Uterus (tissue), 4 donors: ENCODE measurements around the gene KHK. TPM values are rescaled to one million over a fixed set of nuclear protein-coding genes. Genes with fewer than 3 reads are reported as not detected.

Experiments
- DNase-seq, 2 donors: peaks; one replicate each; pipeline ENCODE4 v3.0.0-alpha.2; 2019 to 2020
- H3K27ac ChIP-seq, 2 donors: fragments of 200-600 bp; sonication (generic); 1 replicate in 1 of 2; 2 replicates in 1 of 2; pipeline ENCODE4 v1.5.1; 2016 to 2018
- H3K27me3 ChIP-seq, 2 donors: fragments of 200-600 bp; sonication (generic); one replicate each; pipeline ENCODE4 v1.5.1; 2018 to 2019; ENCODE audit warnings: control low read depth in 1 of 2
- H3K36me3 ChIP-seq, 2 donors: fragments of 200-600 bp; sonication (generic); one replicate each; pipeline ENCODE4 v1.5.1; 2019; ENCODE audit warnings: control low read depth in 1 of 2
- H3K4me1 ChIP-seq, 2 donors: fragments of 200-600 bp; sonication (generic); one replicate each; pipeline ENCODE4 v1.5.1; 2018 to 2019; ENCODE audit warnings: control low read depth in 1 of 2
- H3K4me3 ChIP-seq, 2 donors: fragments of 200-600 bp; sonication (generic); 1 replicate in 1 of 2; 2 replicates in 1 of 2; pipeline ENCODE4 v1.5.1; 2018 to 2019; ENCODE audit warnings: mild to moderate bottlenecking in 1 of 2
- H3K9me3 ChIP-seq, 2 donors: fragments of 200-600 bp; sonication (generic); one replicate each; pipeline ENCODE4 v1.5.1; 2019; ENCODE audit warnings: control low read depth in 1 of 2
- POLR2A ChIP-seq, 2 donors: fragments of 450-650 bp; IDR thresholded peaks; one replicate each; pipeline ENCODE4 v1.6.1; 2016; ENCODE audit warnings: antibody characterized with exemption in 2 of 2, mild to moderate bottlenecking in 1 of 2, moderate library complexity in 1 of 2
- intact Hi-C: fragments of 100-400 bp; cut with DNase I; formaldehyde crosslinking; loops from one replicate; pipeline ENCODE4 v1.15.1; 2023; ENCODE audit warnings: low total_unique reads
- total RNA-seq, 4 donors: library from RNA; depleted of rRNA in 3 of 4; stranded (reverse); fragments of >200 nt in 3 of 4; gene quantifications; one replicate each; pipeline versions ENCODE4 v1.1.0 to v1.2.4, GENCODE V29; 2014 to 2023
- TF ChIP-seq, protein P1 (sequence below), 4 experiments: fragments of 200-600 bp in 2 of 4; fragments of 450-650 bp in 2 of 4; sonication (generic) in 2 of 4; IDR thresholded peaks; one replicate each; pipeline ENCODE4 v1.5.1; 2016 to 2019; ENCODE audit warnings: antibody characterized with exemption in 4 of 4, mild to moderate bottlenecking in 2 of 4, moderate library complexity in 1 of 4
- donor health status: DM: yes; HTN: yes; CAD: no.

KHK gene
- total RNA-seq, 4 donors from 2014 or later, result 1.0 to 21.6 (median 5.4) TPM

DNA sequence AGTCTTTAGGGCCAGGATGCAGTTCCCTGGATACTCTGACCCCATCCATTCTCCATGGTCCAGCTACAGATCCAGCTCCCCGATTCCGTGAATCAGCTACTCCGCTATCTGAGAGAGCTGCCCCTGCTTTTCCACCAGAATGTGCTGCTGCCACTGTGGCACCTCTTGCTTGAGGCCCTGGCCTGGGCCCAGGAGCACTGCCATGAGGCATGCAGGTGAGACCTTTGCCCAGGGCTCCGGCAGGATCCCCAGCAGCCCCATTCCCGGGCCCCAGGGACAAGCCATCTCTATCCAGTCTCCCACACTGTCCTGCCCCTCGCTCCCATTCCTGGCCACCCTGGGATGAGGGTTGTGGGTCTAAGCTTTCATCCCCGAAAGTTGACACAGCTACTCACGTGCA lies 46.3 kb upstream of the KHK start:
- no peaks in the 10 kb centered on the region for H3K9me3 ChIP-seq
- no peak overlapping the region for H3K4me3 ChIP-seq
- DNase-seq, result no peak
- TF ChIP-seq, protein P1, sequence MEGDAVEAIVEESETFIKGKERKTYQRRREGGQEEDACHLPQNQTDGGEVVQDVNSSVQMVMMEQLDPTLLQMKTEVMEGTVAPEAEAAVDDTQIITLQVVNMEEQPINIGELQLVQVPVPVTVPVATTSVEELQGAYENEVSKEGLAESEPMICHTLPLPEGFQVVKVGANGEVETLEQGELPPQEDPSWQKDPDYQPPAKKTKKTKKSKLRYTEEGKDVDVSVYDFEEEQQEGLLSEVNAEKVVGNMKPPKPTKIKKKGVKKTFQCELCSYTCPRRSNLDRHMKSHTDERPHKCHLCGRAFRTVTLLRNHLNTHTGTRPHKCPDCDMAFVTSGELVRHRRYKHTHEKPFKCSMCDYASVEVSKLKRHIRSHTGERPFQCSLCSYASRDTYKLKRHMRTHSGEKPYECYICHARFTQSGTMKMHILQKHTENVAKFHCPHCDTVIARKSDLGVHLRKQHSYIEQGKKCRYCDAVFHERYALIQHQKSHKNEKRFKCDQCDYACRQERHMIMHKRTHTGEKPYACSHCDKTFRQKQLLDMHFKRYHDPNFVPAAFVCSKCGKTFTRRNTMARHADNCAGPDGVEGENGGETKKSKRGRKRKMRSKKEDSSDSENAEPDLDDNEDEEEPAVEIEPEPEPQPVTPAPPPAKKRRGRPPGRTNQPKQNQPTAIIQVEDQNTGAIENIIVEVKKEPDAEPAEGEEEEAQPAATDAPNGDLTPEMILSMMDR (IDR thresholded peaks at IDR 0.05), result no peak
- no peak for TF ChIP-seq POLR2A (IDR thresholded peaks at IDR 0.05)
- no peaks in the 10 kb centered on the region for H3K4me1 ChIP-seq
- no peaks in the 10 kb centered on the region for H3K36me3 ChIP-seq
- no peak overlapping the region for H3K27ac ChIP-seq
- intact Hi-C loops, result no loop called here
- H3K27me3 ChIP-seq, result no peaks in the 10 kb centered on the region

DNA sequence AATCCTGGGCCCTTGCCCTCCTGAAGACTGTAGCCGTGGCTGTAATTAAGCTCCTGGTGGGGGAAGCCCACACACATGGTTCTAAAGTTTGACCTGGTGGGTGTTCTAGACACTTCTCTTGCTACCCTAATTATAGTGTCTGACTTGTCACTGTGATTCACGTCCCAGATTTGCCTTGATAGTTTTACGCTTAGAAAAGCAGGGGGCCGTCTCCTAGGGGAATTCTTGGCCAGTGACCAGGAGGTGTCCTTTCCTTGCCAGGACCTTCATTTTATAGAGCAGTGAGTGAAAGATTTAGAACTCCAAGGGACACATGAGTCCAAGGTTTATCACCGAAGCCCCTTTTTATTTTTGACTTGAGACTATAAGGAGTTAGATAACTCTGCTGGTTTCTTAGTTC lies 44.8 kb upstream of the KHK start:
- intact Hi-C loops, result no loop called here
- Histone ChIP-seq H3K4me1 (no peaks in the 10 kb centered on the region), H3K36me3 (no peaks in the 10 kb centered on the region), H3K27me3 (no peaks in the 10 kb centered on the region), H3K27ac (peak overlapping the region; percentile 14 to 22), H3K9me3 (no peaks in the 10 kb centered on the region), H3K4me3 (no peak overlapping the region)
- TF ChIP-seq, protein P1 (IDR thresholded peaks at IDR 0.05), result no peak
- DNase-seq, result no peak

- Histone ChIP-seq H3K9me3 (no peaks in the 10 kb centered on the region), H3K27me3 (no peaks in the 10 kb centered on the region), H3K4me1 (no peaks in the 10 kb centered on the region), H3K36me3 (no peaks in the 10 kb centered on the region), H3K4me3 (no peak overlapping the region), H3K27ac (peak overlapping the region; percentile 14 to 22)
- TF ChIP-seq, protein P1 (IDR thresholded peaks at IDR 0.05), result no peak
- no peak for TF ChIP-seq POLR2A (IDR thresholded peaks at IDR 0.05)
- intact Hi-C loops, result no loop called here
- no peak for DNase-seq
These were observed 44.4 kb upstream of the KHK start for GRCh38 chr2:27042159-27042661.

GRCh38 chr2:27042985-27043634 lies 43.5 kb upstream of the KHK start:
- intact Hi-C loops, result no loop called here
- Histone ChIP-seq H3K4me1 (no peaks in the 10 kb centered on the region), H3K9me3 (no peaks in the 10 kb centered on the region), H3K36me3 (no peaks in the 10 kb centered on the region), H3K27ac (peak overlapping the region in 1 of 2 donors; percentile 22), H3K27me3 (no peaks in the 10 kb centered on the region), H3K4me3 (no peak overlapping the region)
- no peak for DNase-seq
- no peak for TF ChIP-seq POLR2A (IDR thresholded peaks at IDR 0.05)
- TF ChIP-seq, protein P1 (IDR thresholded peaks at IDR 0.05), result no peak

DNA sequence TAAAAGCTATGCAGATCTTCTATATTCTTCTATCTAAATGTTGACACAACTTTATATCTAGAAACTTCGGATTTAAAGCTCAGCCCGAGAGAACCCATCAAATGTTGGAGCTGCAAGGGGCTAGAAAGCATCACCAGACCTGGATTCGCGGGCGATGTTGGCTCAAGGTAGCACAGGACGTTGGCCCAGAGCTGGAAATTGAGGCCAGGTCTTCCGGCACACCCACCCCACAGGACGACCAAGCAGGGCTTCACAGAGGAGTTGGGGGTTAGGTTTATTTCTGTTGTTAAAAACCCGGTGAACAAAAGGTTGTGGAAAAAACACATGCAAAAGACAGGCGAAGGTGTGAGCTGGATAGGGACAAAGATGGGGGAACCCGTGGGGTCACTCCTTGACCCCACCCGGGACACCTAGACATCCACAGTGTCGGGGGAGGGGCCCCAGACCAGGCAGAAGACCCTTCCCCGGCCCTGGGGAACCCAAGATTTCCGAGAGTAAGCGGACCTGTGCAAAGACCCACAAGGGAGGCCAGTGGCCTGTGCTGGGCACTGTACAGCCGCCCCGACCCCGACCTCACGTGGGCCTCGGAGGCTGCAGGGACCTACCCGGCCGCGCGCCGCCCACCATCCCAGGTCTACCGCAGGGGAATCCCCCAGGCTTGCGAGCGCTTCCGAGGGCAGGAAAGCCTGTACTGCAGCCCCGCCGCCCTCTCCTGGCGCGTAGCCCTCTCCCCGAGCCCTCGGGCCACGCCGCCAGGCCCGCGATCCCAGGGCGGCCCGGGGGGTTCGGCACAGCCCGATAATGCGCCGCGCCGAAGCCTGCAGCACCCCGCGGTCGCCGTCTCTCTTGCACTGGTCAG lies 36.9 kb upstream of the KHK start:
- Histone ChIP-seq H3K27ac (peak overlapping the region; percentile 94 to 100), H3K36me3 (no peaks in the 10 kb centered on the region), H3K27me3 (no peaks in the 10 kb centered on the region), H3K4me3 (peak overlapping the region; percentile 75 to 96), H3K4me1 (peaks cover 0 to 3% of the 10 kb centered on the region in 2 donors), H3K9me3 (no peaks in the 10 kb centered on the region)
- DNase-seq, result peak in 1 of 2 donors; percentile 48
- TF ChIP-seq POLR2A (IDR thresholded peaks at IDR 0.05), result no peak
- TF ChIP-seq, protein P1 (IDR thresholded peaks at IDR 0.05), result peak in 1 of 4 experiments; percentile 2
- intact Hi-C loops, result loop anchor here (2.0 kb wide), 1 partner anchor 29 kb away; the partner anchor contains the start of gene EMILIN1
